ENCODE data around the gene ERICH4.
"Not testable (repeated sequence)": the region's sequence is repeated elsewhere in the genome, so short reads cannot be mapped to it uniquely, and the experiment has no call there.

Gene ERICH4

DNA sequence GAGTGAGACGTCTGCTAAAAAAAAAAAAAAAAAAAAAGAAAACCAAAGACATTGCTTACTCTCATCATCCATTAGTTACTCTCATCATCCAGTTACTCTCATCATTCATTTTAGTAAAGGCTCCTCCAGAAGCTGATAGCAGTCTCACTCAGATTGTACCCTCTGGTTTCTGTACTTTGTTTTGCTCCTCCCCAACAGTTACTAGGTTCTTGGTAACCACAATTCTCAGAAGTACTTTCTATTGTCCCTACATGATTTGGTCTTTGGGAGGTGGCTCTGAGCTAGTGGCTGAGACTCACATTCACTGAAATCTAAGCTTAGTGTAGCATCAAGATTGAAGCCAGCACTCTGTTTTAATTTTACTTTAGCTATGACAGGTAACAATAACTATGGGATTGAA lies 14.3 kb downstream of the ERICH4 start:
- peak; percentile 93 for FAIRE-seq
- DNase-seq (ENCODE audit: extremely low spot score, insufficient read length, low read depth) = peak; percentile 15

DNA sequence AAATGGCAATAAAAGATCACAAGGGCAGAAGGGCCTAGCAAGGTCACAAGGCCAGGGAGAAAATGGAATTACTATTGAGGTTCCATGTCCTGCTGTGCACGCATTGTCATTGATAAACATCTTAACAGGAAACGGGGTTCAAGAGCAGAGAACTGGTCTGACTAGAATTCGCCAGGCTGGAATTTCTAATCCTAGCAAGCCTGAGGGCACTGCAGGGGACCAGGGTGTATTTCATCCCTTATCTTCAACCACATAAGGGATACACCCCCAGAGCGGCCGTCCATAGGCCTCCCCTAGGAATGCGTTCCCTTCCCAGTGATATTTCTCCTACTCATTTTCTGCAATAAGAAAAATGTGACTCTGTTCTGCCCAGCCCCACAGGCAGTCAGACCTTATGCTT lies 19.5 kb downstream of the ERICH4 start:
- FAIRE-seq = no peak

DNA sequence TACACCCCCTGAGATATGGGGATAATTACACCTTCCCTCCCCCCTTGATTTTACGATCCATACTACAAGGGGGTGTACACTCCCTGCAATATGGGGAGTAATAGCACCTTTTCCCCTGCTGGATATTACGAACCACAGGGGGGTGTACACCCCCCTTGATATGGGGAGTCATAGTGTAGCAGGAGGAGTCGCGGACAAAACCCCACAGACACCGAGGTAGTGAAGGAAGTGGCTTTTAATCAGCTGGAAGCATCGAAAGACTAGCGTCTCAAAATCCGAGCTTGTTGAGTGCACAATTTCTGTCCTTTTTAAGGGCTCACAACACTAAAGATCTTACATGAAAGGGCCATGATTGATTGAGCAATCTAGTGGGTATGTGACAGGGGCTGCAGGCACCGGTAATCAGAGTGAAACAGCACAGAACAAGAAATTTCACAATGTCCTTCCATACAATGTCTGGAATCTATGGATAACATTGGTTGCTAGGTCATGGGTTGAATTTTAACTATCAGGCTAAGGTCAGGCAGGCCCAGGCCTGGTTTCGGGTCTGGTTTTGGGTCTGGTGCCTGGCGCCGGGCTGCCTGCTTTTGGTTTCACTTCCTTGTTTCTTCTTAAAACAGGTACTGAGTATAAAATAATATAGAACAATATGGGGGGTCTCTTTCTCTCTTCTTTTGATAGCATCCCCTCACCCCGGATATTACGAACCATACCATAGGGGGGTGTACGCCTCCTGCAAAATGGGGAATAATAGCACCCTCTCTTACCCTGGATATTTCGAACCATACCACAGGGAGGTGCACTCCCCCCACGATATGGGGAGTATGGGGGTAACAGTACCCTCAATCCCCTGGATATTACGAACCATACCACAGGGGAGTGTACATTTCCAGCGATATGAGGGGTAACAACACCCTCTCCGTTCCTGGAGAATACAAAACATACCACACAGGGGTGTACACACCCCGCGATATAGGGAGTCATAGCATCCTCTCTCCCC lies 20.6 kb downstream of the ERICH4 start:
- DNase-seq (ENCODE audit: extremely low spot score, insufficient read length, low read depth) = not testable (repeated sequence)

More for the DNA sequence above, 19.5 kb downstream of the ERICH4 start:
- no peak for DNase-seq (ENCODE audit: extremely low spot score, insufficient read length, low read depth)

DNA sequence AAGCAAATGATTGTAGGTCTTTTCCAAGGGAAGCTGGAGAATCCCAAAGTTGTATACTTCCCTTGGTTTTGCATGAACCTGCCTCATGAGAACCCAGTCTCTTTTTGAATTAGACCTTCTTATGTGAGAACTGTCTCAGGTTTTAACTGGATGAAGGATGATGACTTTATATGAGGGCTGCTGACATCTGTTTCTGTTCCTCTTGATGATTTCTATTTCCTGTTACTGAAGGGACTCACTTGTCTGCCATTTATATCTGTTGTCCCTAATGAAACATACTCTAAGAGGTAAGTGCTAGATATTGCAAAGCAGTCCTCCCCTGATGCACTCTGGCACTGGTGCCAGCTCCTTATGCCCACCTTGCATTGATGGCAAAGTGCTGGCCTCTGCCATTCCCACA lies 33.6 kb downstream of the ERICH4 start:
- no peak for FAIRE-seq
- no peak for DNase-seq (ENCODE audit: extremely low spot score, insufficient read length, low read depth)

More for the DNA sequence above, 20.6 kb downstream of the ERICH4 start:
- FAIRE-seq = peak; percentile 94

DNA sequence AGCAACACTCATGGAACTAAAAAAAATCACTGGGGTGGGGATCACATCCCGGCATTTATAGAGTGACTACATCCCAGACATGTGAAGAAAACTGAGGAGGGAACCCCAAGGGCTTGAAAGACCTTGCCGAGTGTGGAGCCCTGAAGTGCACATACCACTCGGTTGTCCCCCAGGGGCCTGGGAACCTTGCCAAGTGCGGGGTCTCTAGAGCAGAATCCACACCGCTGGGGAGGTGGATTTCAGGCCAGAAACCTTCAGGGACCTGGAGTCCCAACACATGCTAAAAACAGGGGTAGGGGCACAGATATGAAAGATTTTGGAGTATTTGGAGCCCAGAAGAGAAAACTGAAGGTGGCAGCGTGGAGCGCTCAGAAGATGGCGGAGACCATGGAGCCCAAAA lies 35.2 kb downstream of the ERICH4 start:
- no peak for DNase-seq (ENCODE audit: extremely low spot score, insufficient read length, low read depth)
- no peak for FAIRE-seq

DNA sequence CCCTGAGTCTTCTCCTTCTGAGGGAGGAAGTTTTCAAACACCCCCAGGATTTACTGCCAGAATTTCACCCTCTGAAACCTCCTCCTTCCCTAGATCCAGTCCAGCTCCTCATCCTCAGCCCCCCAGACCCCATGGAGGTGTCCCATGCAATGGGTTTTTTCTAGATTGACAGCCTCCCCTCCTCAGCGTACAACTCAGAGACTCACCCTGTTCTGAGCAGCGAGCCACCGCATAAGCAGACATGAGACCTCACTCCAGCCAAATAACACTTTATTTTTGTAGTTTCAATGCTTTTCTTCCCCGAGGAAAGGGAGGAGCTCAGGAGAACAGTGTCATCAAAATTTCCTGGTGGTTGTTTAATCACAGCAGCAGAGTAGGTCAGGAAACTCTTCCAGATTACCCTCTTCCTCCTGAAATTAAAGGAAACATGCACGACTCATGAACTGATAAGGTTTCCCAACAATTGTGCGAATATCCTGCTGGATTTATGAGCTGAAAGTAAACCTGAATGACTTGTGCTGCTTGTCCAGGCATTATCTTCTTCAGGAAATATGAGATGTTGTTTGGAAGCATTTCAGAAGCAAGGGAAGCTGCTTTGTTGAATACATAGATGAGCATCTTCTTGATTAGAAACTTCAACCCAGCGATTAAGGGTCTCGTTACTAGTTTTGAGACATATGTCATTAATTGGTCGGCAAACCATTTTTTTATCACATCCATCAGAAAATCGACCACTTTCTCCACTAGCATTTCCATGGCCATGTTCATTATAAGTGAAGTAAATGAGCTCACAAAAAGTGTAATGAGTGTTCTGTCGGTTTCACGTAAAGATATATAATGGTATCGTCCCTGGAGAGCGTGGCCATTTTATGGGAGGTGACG lies 36.2 kb downstream of the ERICH4 start:
- FAIRE-seq (no peak), DNase-seq (ENCODE audit: extremely low spot score, insufficient read length, low read depth) (no peak)

DNA sequence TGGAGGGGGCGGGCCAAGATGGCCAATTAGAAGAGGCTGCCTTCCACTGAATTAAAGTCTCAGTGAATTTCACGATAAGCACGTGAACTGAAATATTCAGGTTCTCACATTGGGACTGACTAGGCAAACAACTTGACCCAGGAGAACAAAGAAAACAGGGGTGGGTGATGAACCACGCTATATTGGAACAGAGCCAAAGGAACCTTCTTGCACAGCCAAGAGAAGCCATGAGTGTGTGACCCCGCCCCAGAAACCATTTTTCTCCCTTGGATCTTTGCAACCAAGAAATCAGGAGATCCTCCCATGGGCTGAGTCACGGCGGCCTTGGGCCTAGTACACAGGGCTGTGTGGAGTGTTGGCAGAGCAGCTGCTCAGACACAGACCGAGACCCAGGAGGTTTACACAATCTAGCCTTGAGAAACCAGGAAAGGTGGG lies 36.8 kb downstream of the ERICH4 start:
- no peak for DNase-seq (ENCODE audit: extremely low spot score, insufficient read length, low read depth)
- no peak for FAIRE-seq

DNA sequence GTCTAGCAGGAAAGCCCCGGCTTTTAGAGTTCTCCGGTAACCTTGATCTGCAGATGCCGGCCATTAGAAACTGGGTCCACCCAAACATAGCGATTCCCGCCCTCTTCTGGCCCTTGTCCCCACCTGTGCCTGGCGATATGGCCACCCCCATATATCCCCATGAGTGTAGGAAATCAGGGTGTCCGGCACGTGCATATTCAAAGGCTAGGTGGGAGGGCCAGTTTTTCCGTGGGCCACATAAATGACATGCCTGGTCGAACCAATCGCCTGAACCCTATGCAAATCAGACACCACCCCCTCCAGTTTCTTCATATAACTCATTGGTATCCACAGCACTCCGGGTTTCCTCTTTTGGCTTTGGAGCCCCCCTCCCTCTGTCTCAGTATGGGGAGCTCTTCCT lies 37.4 kb downstream of the ERICH4 start:
- FAIRE-seq = no peak
- no peak for DNase-seq (ENCODE audit: extremely low spot score, insufficient read length, low read depth)

DNA sequence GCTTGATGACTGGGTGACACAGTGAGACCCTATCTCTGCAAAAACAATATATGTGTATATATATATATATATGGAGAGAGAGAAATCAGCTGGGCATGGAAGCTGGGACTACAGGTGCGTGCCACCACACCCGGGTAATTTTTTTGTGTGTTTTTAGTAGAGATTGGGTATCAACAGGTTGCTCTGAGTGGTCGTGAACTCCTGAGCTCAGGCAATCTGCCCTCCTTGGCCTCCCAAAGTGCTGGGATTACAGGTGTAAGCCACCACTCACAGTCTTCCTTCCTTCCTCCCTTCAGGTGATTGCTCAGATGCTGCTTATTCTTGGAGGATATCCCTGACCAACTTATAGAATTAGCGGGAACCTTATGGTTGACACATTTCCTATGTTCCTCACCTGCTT lies 41.9 kb downstream of the ERICH4 start:
- DNase-seq (ENCODE audit: extremely low spot score, insufficient read length, low read depth) (no peak), FAIRE-seq (no peak)

DNA sequence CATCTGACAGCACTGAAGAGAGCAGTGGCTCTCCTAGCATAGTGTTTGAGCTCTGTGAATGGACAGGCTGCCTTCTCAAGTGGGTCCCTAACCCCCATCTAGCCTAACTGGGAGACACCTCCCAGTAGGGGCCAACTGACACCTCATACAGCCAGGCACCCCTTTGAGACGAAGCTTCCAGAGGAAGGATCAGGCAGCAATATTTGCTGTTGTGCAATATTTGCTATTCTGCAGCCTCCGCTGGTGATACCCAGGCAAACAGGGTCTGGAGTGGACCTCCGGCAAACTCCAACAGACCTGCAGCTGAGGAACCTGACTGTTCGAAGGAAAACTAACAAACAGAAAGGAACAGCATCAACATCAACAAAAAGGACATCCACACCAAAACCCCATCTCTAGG lies 44.0 kb downstream of the ERICH4 start:
- not testable (repeated sequence) for DNase-seq (ENCODE audit: extremely low spot score, insufficient read length, low read depth); FAIRE-seq

DNA sequence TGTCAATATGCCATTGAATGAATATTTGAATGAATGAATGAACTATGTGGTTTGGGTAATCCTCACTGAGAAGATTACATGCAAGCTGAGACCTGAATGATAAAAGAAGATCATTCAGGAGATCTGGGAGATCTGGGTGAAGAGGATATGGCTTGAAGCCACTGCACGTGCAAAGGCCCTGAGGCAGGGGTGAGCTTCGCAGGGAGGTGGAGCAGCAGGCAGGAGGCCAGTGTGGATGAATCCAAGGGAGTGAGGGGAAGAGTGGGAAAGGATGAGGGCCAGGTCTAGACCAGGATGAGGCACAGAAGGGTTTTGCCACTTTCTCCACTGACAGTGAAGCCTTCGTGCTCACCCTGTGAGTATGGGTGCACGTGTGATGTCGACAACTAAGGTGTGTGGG lies 49.9 kb downstream of the ERICH4 start:
- DNase-seq (ENCODE audit: extremely low spot score, insufficient read length, low read depth) (no peak), FAIRE-seq (no peak)
